Mesendoderm (in vitro differentiated cells): ENCODE measurements around the gene FOXO6.

Experiments
- DNase-seq: peaks from one replicate; pipeline ENCODE4 v3.0.0; 2013
- H2AK5ac ChIP-seq: 2 replicates; pipeline ENCODE4 v1.6.1; 2013; ENCODE audit warnings: low read length, inconsistent platforms
- H2BK120ac ChIP-seq: 2 replicates; pipeline ENCODE4 v1.6.1; 2013; ENCODE audit warnings: low read depth, mild to moderate bottlenecking, low read length, moderate library complexity, mixed read lengths
- H2BK15ac ChIP-seq: replicated peaks from 2 replicates; pipeline ENCODE4 v1.6.1; 2013; ENCODE audit warnings: low read depth, mild to moderate bottlenecking, moderate library complexity
- H2BK5ac ChIP-seq: 2 replicates; pipeline ENCODE4 v1.6.1; 2013; ENCODE audit warnings: low read length, inconsistent platforms
- H3K18ac ChIP-seq: 2 replicates; pipeline ENCODE4 v1.6.1; 2013; ENCODE audit warnings: mild to moderate bottlenecking, low read length, mixed read lengths
- H3K23ac ChIP-seq: one replicate; pipeline ENCODE4 v1.6.1; 2013; ENCODE audit warnings: low read length
- H3K27ac ChIP-seq: 2 replicates; pipeline ENCODE4 v1.5.1; 2013; ENCODE audit warnings: low read depth, mild to moderate bottlenecking, inconsistent platforms, low read length, moderate library complexity
- H3K27me3 ChIP-seq: 2 replicates; pipeline ENCODE4 v1.6.1; 2013; ENCODE audit warnings: low read length, control low read depth, mild to moderate bottlenecking, inconsistent platforms; ENCODE audit not compliant: insufficient read depth, poor library complexity
- H3K36me3 ChIP-seq: 2 replicates; pipeline ENCODE4 v1.6.1; 2013; ENCODE audit warnings: low read length, inconsistent platforms; ENCODE audit not compliant: control insufficient read depth, insufficient read depth
- H3K4ac ChIP-seq: one replicate; pipeline ENCODE4 v1.6.1; 2013; ENCODE audit warnings: low read depth, mild to moderate bottlenecking, low read length, moderate library complexity
- H3K4me1 ChIP-seq: 2 replicates; pipeline ENCODE4 v1.6.1; 2013; ENCODE audit warnings: low read depth, low read length, inconsistent platforms; ENCODE audit not compliant: control insufficient read depth
- H3K4me2 ChIP-seq: 2 replicates; pipeline ENCODE4 v1.6.1; 2013; ENCODE audit warnings: low read length
- H3K4me3 ChIP-seq: 2 replicates; pipeline ENCODE4 v1.5.1; 2013; ENCODE audit warnings: mild to moderate bottlenecking, low read length
- H3K56ac ChIP-seq: one replicate; pipeline ENCODE4 v1.6.1; 2013; ENCODE audit warnings: low read length
- H3K79me1 ChIP-seq: 2 replicates; pipeline ENCODE4 v1.6.1; 2013; ENCODE audit warnings: low read length, inconsistent platforms
- H3K79me2 ChIP-seq: 2 replicates; pipeline ENCODE4 v1.6.1; 2013; ENCODE audit warnings: mild to moderate bottlenecking, low read length; ENCODE audit not compliant: control insufficient read depth, insufficient read depth
- H3K9ac ChIP-seq: 2 replicates; pipeline ENCODE4 v1.6.1; 2013; ENCODE audit warnings: low read length, inconsistent platforms
- H4K5ac ChIP-seq: one replicate; pipeline ENCODE4 v1.6.1; 2013; ENCODE audit warnings: low read length
- H4K8ac ChIP-seq: one replicate; pipeline ENCODE4 v1.6.1; 2013; ENCODE audit warnings: low read depth, mild to moderate bottlenecking, control low read depth, low read length, moderate library complexity
- WGBS: extraction: QIAGEN DNeasy Blood & Tissue Kit; methylation state at CpG from one replicate; pipeline ENCODE4 v1.1.7; 2013; ENCODE audit warnings: low lambda C conversion rate, missing lambda C conversion rate; ENCODE audit not compliant: insufficient coverage; ENCODE audit errors: extremely low coverage; 5-methylcytosine and 5-hydroxymethylcytosine counted together

The FOXO6 gene

GRCh38 chr1:41377397-41377796 lies 16.2 kb downstream of the FOXO6 start:
- H3K4me3 ChIP-seq = no peak overlapping the region

GRCh38 chr1:41378222-41378621 lies 17.0 kb downstream of the FOXO6 start:
- no CpG with 5 or more reads among the region's 4 CpGs for WGBS
- H3K27me3 ChIP-seq = peaks cover 9% of the 10 kb centered on the region

More at GRCh38 chr1:41377397-41377796, 16.2 kb downstream of the FOXO6 start:
- Histone ChIP-seq H3K56ac (no peak overlapping the region), H2BK5ac (no peak overlapping the region), H3K27ac (no peak overlapping the region), H3K36me3 (no peaks in the 10 kb centered on the region), H2BK15ac (no peak overlapping the region), H3K18ac (no peak overlapping the region), H3K27me3 (peaks cover 9% of the 10 kb centered on the region), H4K8ac (no peak overlapping the region), H3K4ac (no peak overlapping the region), H3K79me1 (no peaks in the 10 kb centered on the region), H2BK120ac (no peak overlapping the region), H4K5ac (no peak overlapping the region), H3K23ac (no peak overlapping the region), H3K79me2 (no peaks in the 10 kb centered on the region), H2AK5ac (no peak overlapping the region), H3K9ac (no peak overlapping the region), H3K4me1 (no peaks in the 10 kb centered on the region), H3K4me2 (no peak overlapping the region)
- no peak for DNase-seq
- no CpG with 5 or more reads among the region's 4 CpGs for WGBS

GRCh38 chr1:41378999-41379737 lies 17.9 kb downstream of the FOXO6 start:
- Histone ChIP-seq H4K5ac (no peak overlapping the region), H3K9ac (no peak overlapping the region), H3K56ac (no peak overlapping the region), H3K4ac (no peak overlapping the region), H3K4me3 (no peak overlapping the region), H3K4me1 (no peaks in the 10 kb centered on the region), H4K8ac (no peak overlapping the region), H3K27me3 (peaks cover 9% of the 10 kb centered on the region), H2BK120ac (no peak overlapping the region), H3K18ac (no peak overlapping the region), H2BK5ac (no peak overlapping the region), H2BK15ac (no peak overlapping the region), H3K4me2 (no peak overlapping the region), H3K79me1 (no peaks in the 10 kb centered on the region), H2AK5ac (no peak overlapping the region), H3K23ac (no peak overlapping the region), H3K79me2 (no peaks in the 10 kb centered on the region), H3K36me3 (no peaks in the 10 kb centered on the region), H3K27ac (no peak overlapping the region)
- DNase-seq = no peak
- no CpG with 5 or more reads among the region's 4 CpGs for WGBS

More at GRCh38 chr1:41378222-41378621, 17.0 kb downstream of the FOXO6 start:
- Histone ChIP-seq H2BK5ac (no peak overlapping the region), H3K27ac (no peak overlapping the region), H3K18ac (no peak overlapping the region), H2AK5ac (no peak overlapping the region), H2BK15ac (no peak overlapping the region), H3K79me1 (no peaks in the 10 kb centered on the region), H3K56ac (no peak overlapping the region), H4K8ac (no peak overlapping the region), H3K4me1 (no peaks in the 10 kb centered on the region), H3K23ac (no peak overlapping the region), H3K36me3 (no peaks in the 10 kb centered on the region), H2BK120ac (no peak overlapping the region), H3K4me2 (no peak overlapping the region), H3K4ac (no peak overlapping the region), H3K4me3 (no peak overlapping the region), H3K9ac (no peak overlapping the region), H4K5ac (no peak overlapping the region), H3K79me2 (no peaks in the 10 kb centered on the region)
- no peak for DNase-seq

- no CpG with 5 or more reads among the region's 6 CpGs for WGBS
- no peak overlapping the region for H4K8ac ChIP-seq
- no peak for DNase-seq
- H2BK5ac ChIP-seq = no peak overlapping the region
- H3K79me2 ChIP-seq = no peaks in the 10 kb centered on the region
- H2BK15ac ChIP-seq = no peak overlapping the region
- no peaks in the 10 kb centered on the region for H3K4me1 ChIP-seq
- no peak overlapping the region for H4K5ac ChIP-seq
- no peak overlapping the region for H3K27ac ChIP-seq
- H3K4me3 ChIP-seq = no peak overlapping the region
- H3K4ac ChIP-seq = no peak overlapping the region
- no peaks in the 10 kb centered on the region for H3K79me1 ChIP-seq
- no peak overlapping the region for H3K23ac ChIP-seq
- H3K56ac ChIP-seq = no peak overlapping the region
- H2BK120ac ChIP-seq = no peak overlapping the region
- no peak overlapping the region for H3K9ac ChIP-seq
- no peaks in the 10 kb centered on the region for H3K36me3 ChIP-seq
- H3K18ac ChIP-seq = no peak overlapping the region
- H3K4me2 ChIP-seq = no peak overlapping the region
- no peak overlapping the region for H2AK5ac ChIP-seq
- H3K27me3 ChIP-seq = peaks cover 9% of the 10 kb centered on the region
These were observed 18.5 kb downstream of the FOXO6 start for GRCh38 chr1:41379738-41380130.

GRCh38 chr1:41380195-41380594 lies 19.0 kb downstream of the FOXO6 start:
- Histone ChIP-seq H3K79me2 (no peaks in the 10 kb centered on the region), H3K27me3 (peaks cover 9% of the 10 kb centered on the region), H2BK120ac (no peak overlapping the region)

More at GRCh38 chr1:41380195-41380594, 19.0 kb downstream of the FOXO6 start:
- Histone ChIP-seq H3K18ac (no peak overlapping the region), H3K4me3 (no peak overlapping the region), H3K79me1 (no peaks in the 10 kb centered on the region), H4K8ac (no peak overlapping the region), H4K5ac (no peak overlapping the region), H3K4me2 (no peak overlapping the region), H3K36me3 (no peaks in the 10 kb centered on the region), H3K56ac (no peak overlapping the region), H3K9ac (no peak overlapping the region), H3K4ac (no peak overlapping the region), H3K23ac (no peak overlapping the region), H2AK5ac (no peak overlapping the region), H2BK15ac (no peak overlapping the region), H3K4me1 (no peaks in the 10 kb centered on the region), H3K27ac (no peak overlapping the region), H2BK5ac (no peak overlapping the region)
- no peak for DNase-seq
- whole genome bisulfite sequencing = no CpG with 5 or more reads among the region's 2 CpGs
